ENCODE measurements around the gene RPL13A. TPM values are rescaled to one million over a fixed set of nuclear protein-coding genes. Genes with fewer than 3 reads are reported as not detected.

The RPL13A gene
- polyA plus RNA-seq, 1 of the 3 experiments (the other 2 are of a cell fraction), result 2,748 TPM

DNA sequence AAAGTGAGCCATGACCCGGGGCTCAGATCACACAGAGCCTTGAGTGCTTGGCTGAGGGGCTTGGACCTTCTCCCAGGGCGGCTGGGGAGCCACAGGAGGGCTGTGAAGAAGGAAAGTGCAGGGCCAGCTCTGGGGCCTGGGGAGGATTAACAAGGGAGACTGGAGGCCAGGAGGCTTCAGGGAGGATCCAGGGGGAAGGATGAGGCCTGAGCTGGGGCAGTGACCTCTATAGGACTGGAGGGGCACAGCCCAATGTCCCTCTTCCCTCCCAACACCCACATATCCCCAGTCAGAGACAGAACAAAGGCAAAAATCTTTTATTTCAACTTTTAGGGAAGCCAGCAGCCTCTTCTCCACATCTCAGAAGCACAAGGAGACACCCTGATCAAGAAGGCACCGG is 41.4 kb upstream of the RPL13A start:
- ChIA-PET POLR2A (interaction anchor here (0.6 kb wide), 1 partner anchor 42 kb away, joined by 3 read pairs; no protein-coding TSS in a partner anchor), CTCF (interaction anchor here (0.9 to 11.2 kb wide), 4 partner anchors 8 to 145 kb away, joined by 3 to 149 read pairs (median 4); partner anchors contain the start of gene KASH5)
- 50% methylated on average over 3 of the region's 3 CpGs for WGBS (ENCODE audit: low lambda C conversion rate)

DNA sequence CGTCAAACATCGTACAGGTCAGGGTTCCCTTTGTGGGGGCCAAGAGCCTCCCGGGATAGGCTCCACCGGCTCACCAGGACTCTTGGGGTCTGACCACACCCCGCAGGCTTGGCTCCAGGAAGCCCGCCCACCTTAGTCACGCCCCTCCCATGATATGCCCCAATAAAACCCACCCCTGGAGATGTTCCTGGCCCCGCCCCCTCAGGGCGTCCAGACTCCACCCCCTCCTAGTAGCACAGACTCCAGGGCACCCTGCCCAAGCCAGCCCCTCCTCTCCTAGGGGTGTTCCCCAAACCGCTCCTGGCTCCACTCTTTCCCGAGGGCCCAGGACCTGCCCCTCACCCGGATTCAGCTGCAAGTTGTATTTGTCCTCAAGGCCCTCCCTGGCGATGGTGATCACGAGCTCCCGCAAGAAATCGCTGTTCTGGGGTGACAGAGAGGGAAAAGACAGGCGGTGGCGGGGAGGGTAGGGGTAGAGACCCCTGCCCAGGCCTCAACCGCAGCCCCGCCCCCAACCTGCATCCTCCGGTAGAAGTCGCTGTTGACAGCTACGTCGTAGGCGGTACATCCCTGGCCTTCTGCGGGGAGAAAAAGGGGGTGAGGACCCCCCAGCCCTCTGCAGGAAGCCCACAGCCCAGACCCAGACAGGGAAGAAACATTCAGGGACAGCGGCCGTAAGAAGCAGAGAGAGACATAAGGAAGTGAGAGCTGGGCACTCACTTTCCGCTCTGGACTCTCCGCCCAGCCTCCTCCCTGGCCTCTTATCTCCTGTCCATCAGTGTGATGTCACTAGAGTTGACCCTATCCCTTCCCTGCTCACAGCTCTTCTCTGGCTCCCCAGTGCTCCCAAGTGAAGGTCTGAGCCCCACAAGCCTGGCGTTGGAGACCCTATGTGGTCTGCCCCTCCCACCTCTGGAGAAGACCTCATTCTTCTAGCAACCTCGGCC is 39.6 kb upstream of the RPL13A start:
- Histone ChIP-seq H3K9ac (no peak overlapping the region), H3K27ac (ENCODE audit: low read depth in 2 of 2, low read length in 1 of 2) (no peak overlapping the region), H4K20me1 (ENCODE audit: insufficient read depth) (no peaks in the 10 kb centered on the region; the same call in 1 of the 2 replicates), H2AFZ (ENCODE audit: low read depth) (no peak overlapping the region), H3K4me2 (no peak overlapping the region), H3K9me2 (no peaks in the 10 kb centered on the region), H3K4me3 (ENCODE audit: low read depth in 2 of 2, low read length in 1 of 2) (no peak overlapping the region), H3K4me1 (ENCODE audit: control insufficient read depth in 1 of 2, insufficient read depth in 2 of 2, low read depth in 1 of 2, low read length in 1 of 2) (peaks cover 0 to 10% of the 10 kb centered on the region in 2 experiments; a peak in 2 of 4 replicates), H3K79me2 (ENCODE audit: insufficient read depth) (peaks cover 27% of the 10 kb centered on the region), H3F3A (replicated peaks; ENCODE audit: insufficient read depth) (peaks cover 21% of the 10 kb centered on the region), H3K27me3 (ENCODE audit: insufficient read depth) (no peaks in the 10 kb centered on the region), H3K9me3 (no peaks in the 10 kb centered on the region), H3K36me3 (replicated peaks in 1 of 2; ENCODE audit: control insufficient read depth in 1 of 2, insufficient read depth in 2 of 2, low read length in 1 of 2) (peaks cover 12 to 13% of the 10 kb centered on the region in 2 experiments)
- TF ChIP-seq GATA2 (CRISPR knock-in tag; IDR thresholded peaks at IDR 0.05) (no peak), NRF1 (IDR thresholded peaks at IDR 0.05; ENCODE audit: low read depth, low read length) (no peak), RAD21 (IDR thresholded peaks at IDR 0.05; ENCODE audit: low read length) (no peak), FOXJ3 (CRISPR knock-in tag; IDR thresholded peaks at IDR 0.05) (no peak), SMC3 (IDR thresholded peaks at IDR 0.05; ENCODE audit: low read depth, low read length) (no peak)
- TF ChIP-seq, protein P1, sequence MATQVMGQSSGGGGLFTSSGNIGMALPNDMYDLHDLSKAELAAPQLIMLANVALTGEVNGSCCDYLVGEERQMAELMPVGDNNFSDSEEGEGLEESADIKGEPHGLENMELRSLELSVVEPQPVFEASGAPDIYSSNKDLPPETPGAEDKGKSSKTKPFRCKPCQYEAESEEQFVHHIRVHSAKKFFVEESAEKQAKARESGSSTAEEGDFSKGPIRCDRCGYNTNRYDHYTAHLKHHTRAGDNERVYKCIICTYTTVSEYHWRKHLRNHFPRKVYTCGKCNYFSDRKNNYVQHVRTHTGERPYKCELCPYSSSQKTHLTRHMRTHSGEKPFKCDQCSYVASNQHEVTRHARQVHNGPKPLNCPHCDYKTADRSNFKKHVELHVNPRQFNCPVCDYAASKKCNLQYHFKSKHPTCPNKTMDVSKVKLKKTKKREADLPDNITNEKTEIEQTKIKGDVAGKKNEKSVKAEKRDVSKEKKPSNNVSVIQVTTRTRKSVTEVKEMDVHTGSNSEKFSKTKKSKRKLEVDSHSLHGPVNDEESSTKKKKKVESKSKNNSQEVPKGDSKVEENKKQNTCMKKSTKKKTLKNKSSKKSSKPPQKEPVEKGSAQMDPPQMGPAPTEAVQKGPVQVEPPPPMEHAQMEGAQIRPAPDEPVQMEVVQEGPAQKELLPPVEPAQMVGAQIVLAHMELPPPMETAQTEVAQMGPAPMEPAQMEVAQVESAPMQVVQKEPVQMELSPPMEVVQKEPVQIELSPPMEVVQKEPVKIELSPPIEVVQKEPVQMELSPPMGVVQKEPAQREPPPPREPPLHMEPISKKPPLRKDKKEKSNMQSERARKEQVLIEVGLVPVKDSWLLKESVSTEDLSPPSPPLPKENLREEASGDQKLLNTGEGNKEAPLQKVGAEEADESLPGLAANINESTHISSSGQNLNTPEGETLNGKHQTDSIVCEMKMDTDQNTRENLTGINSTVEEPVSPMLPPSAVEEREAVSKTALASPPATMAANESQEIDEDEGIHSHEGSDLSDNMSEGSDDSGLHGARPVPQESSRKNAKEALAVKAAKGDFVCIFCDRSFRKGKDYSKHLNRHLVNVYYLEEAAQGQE (IDR thresholded peaks at IDR 0.05; ENCODE audit: low read depth, low read length), result no peak
- TF ChIP-seq, protein P2, sequence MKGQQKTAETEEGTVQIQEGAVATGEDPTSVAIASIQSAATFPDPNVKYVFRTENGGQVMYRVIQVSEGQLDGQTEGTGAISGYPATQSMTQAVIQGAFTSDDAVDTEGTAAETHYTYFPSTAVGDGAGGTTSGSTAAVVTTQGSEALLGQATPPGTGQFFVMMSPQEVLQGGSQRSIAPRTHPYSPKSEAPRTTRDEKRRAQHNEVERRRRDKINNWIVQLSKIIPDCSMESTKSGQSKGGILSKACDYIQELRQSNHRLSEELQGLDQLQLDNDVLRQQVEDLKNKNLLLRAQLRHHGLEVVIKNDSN (IDR thresholded peaks at IDR 0.05; ENCODE audit: borderline replicate concordance, low read depth), result no peak
- TF ChIP-seq, protein P3, sequence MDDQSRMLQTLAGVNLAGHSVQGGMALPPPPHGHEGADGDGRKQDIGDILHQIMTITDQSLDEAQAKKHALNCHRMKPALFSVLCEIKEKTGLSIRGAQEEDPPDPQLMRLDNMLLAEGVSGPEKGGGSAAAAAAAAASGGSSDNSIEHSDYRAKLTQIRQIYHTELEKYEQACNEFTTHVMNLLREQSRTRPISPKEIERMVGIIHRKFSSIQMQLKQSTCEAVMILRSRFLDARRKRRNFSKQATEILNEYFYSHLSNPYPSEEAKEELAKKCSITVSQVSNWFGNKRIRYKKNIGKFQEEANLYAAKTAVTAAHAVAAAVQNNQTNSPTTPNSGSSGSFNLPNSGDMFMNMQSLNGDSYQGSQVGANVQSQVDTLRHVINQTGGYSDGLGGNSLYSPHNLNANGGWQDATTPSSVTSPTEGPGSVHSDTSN (IDR thresholded peaks at IDR 0.05), result no peak
- peak; percentile 73 for DNase-seq
- ChIA-PET POLR2A (no interaction called here), CTCF (interaction anchor here (0.7 to 11.2 kb wide), 2 partner anchors 28 to 56 kb away, joined by 3 to 149 read pairs; partner anchors contain the start of gene KASH5)
- 91% methylated on average over 25 of the region's 32 CpGs for WGBS (ENCODE audit: low lambda C conversion rate)

More for the DNA sequence above, 41.4 kb upstream of the RPL13A start:
- Histone ChIP-seq H2AFZ (ENCODE audit: low read depth) (no peak overlapping the region), H3K9me3 (no peaks in the 10 kb centered on the region), H3K4me2 (no peak overlapping the region), H3K4me1 (ENCODE audit: control insufficient read depth in 1 of 2, insufficient read depth in 2 of 2, low read depth in 1 of 2, low read length in 1 of 2) (peaks cover 0 to 22% of the 10 kb centered on the region in 2 experiments; a peak in 2 of 4 replicates), H3K9ac (no peak overlapping the region), H3K9me2 (no peaks in the 10 kb centered on the region), H3K36me3 (replicated peaks in 1 of 2; ENCODE audit: control insufficient read depth in 1 of 2, insufficient read depth in 2 of 2, low read length in 1 of 2) (peaks cover 12 to 13% of the 10 kb centered on the region in 2 experiments), H3K27me3 (ENCODE audit: insufficient read depth) (peaks cover 8% of the 10 kb centered on the region; the same call in 1 of the 2 replicates), H3F3A (replicated peaks; ENCODE audit: insufficient read depth) (peaks cover 18% of the 10 kb centered on the region), H3K4me3 (ENCODE audit: low read depth in 2 of 2, low read length in 1 of 2) (no peak overlapping the region), H3K79me2 (ENCODE audit: insufficient read depth) (peaks cover 22% of the 10 kb centered on the region), H3K27ac (ENCODE audit: low read depth in 2 of 2, low read length in 1 of 2) (no peak overlapping the region), H4K20me1 (ENCODE audit: insufficient read depth) (no peaks in the 10 kb centered on the region; the same call in 1 of the 2 replicates)
- no peak for DNase-seq
- TF ChIP-seq ELF1 (IDR thresholded peaks at IDR 0.05) (no peak), SIN3A (IDR thresholded peaks at IDR 0.05; ENCODE audit: borderline replicate concordance, low read depth, low read length) (no peak), MXI1 (IDR thresholded peaks at IDR 0.05; ENCODE audit: low read depth, low read length) (no peak), FOXJ3 (CRISPR knock-in tag; IDR thresholded peaks at IDR 0.05) (no peak), SMC3 (IDR thresholded peaks at IDR 0.05; ENCODE audit: low read depth, low read length) (no peak), JUND (IDR thresholded peaks at IDR 0.05) (no peak), RCOR1 (IDR thresholded peaks at IDR 0.05; ENCODE audit: low read length) (no peak)
- TF ChIP-seq, protein P4, sequence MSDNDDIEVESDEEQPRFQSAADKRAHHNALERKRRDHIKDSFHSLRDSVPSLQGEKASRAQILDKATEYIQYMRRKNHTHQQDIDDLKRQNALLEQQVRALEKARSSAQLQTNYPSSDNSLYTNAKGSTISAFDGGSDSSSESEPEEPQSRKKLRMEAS (IDR thresholded peaks at IDR 0.05; ENCODE audit: low read depth), result no peak
- TF ChIP-seq, protein P5, sequence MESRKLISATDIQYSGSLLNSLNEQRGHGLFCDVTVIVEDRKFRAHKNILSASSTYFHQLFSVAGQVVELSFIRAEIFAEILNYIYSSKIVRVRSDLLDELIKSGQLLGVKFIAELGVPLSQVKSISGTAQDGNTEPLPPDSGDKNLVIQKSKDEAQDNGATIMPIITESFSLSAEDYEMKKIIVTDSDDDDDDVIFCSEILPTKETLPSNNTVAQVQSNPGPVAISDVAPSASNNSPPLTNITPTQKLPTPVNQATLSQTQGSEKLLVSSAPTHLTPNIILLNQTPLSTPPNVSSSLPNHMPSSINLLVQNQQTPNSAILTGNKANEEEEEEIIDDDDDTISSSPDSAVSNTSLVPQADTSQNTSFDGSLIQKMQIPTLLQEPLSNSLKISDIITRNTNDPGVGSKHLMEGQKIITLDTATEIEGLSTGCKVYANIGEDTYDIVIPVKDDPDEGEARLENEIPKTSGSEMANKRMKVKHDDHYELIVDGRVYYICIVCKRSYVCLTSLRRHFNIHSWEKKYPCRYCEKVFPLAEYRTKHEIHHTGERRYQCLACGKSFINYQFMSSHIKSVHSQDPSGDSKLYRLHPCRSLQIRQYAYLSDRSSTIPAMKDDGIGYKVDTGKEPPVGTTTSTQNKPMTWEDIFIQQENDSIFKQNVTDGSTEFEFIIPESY (IDR thresholded peaks at IDR 0.05; ENCODE audit: borderline replicate concordance, low read depth), result no peak

Data from SK-N-SH (cell line).